Cardiac fibroblast (primary cell): ENCODE measurements around the gene UBAC1.

Experiments
- DNase-seq, 2 donors: peaks; one replicate each; pipeline versions ENCODE4 v3.0.0 to v3.0.0-alpha.2; 2010; ENCODE audit warnings: low read depth in 2 of 2
- H3K4me3 ChIP-seq, 2 donors: replicated peaks in 1 of 2; 1 replicate in 1 of 2; 2 replicates in 1 of 2; pipeline ENCODE4 v1.5.1; 2011; ENCODE audit warnings: low read depth in 2 of 2, low read length in 2 of 2, mild to moderate bottlenecking in 2 of 2, moderate library complexity in 1 of 2
- TF ChIP-seq, protein P1 (sequence below): IDR thresholded peaks from one replicate; pipeline ENCODE4 v1.5.1; 2011; ENCODE audit warnings: low read depth, mild to moderate bottlenecking, low read length, inconsistent platforms

The UBAC1 gene

DNA sequence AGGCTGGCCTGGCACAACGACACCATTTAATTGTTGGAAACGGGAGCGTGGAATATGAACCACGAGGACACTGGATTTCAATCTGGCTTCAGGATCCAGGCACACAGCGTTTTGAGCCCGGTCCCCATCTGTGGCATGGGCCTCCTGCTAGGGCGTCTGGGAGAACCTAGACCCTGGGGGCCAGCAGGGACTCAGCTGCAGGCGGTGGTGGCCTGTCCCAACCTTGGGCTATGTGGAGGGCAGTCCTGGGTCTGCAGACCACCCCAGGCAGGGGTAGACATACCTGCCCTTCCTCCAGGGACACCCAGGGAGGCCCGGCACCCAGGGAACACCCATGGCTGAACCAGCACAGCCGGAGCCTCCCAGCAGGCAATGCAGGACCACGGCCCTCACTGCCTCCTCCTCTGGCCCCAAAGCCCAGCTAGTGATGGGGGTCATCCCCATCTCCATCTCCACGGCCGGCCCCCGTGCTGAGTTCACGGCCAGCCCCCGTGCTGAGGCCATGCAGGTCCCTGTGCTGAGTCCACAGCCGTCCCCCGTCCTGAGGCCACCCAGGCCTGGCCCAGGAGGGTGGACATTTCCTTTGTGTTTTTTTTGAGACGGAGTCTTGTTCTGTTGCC, 18.5 kb upstream of the UBAC1 start:
- H3K4me3 ChIP-seq = no peak overlapping the region
- DNase-seq = no peak
- TF ChIP-seq, protein P1, sequence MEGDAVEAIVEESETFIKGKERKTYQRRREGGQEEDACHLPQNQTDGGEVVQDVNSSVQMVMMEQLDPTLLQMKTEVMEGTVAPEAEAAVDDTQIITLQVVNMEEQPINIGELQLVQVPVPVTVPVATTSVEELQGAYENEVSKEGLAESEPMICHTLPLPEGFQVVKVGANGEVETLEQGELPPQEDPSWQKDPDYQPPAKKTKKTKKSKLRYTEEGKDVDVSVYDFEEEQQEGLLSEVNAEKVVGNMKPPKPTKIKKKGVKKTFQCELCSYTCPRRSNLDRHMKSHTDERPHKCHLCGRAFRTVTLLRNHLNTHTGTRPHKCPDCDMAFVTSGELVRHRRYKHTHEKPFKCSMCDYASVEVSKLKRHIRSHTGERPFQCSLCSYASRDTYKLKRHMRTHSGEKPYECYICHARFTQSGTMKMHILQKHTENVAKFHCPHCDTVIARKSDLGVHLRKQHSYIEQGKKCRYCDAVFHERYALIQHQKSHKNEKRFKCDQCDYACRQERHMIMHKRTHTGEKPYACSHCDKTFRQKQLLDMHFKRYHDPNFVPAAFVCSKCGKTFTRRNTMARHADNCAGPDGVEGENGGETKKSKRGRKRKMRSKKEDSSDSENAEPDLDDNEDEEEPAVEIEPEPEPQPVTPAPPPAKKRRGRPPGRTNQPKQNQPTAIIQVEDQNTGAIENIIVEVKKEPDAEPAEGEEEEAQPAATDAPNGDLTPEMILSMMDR = no peak

DNA sequence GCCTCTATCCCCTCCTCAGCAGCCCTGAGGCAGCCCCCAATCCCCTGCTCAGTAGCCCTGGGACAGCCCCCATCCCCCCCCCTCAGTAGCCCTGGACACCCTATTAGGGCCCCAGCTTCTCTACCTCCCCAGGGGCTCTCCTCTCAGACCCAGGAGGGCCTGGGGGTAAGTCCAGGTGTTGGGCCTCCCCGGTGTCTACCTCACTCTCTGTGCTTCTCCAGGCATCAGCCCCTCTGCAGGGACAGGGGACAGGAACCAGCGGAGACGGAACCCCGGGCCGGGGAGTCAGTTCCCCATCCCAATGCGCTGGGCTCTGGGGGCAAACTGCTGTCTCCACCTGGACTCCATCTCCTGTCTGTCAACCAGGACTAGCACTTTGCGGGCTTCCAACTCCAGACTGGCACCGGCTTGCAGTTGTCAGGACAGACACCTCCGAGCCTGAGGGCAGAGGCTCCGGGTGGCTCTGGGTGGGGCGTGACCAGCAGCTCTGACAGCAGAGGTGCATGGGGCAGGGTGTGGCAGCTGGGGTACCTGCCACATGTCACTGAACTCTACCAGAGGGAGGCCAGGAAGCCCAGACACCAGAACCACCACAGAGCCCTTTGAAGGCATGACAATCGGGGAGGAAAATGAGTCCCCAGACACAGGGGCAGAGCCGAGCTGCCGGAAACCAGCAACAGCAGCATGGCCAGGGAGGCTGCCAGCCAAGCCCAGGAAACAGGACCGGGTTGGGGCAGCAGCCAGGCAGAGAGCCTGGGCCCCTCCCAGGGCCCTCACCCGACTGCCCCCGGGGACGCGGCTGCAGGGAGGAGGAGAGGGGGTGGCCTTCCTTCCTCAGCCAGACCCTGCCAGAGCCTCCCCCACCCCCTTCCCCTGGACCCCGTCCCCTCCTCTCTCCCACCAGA, 17.7 kb upstream of the UBAC1 start:
- TF ChIP-seq, protein P1 = no peak
- no peak for DNase-seq
- no peak overlapping the region for H3K4me3 ChIP-seq

DNA sequence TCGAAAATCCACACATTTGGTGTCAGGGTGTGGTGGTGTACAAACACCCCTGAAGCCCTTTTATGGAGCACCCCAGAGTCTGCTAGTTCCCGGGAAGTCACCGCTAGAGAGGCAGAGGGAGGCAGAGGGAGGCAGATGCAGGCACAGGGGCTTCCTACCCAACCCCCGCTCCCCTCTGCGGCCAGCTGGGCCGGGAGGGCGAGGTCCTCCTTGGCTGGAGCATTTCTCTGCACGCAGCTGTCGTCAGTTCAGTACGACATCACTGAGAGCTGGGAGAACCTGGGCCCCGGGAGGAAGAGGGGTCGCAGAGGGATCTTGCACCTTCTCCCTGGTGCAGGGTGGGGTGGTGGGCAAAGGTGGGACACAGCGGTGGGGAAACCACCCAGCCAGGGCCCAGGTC, 15.8 kb upstream of the UBAC1 start:
- DNase-seq = no peak
- no peak overlapping the region for H3K4me3 ChIP-seq
- TF ChIP-seq, protein P1 = no peak

DNA sequence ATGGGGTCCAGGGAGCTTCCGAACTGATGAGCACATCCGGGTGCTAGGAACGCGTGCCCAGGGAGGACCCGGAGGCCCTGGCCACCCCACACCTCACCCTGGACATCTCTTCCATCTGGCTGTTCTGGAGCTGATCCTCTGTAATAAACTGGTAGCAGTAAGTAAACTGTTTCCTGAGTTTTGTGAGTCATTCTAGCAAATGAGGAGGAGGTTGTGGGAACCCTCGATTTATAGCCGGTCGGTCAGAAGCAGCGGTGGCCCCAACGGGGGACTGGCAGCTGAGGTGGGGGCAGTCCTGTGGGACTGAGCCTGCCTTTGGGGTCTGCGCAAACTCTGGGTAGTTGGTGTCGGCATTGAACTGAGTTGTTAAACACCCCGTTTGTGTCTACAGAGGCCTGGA, 15.4 kb upstream of the UBAC1 start:
- no peak overlapping the region for H3K4me3 ChIP-seq
- TF ChIP-seq, protein P1 = no peak
- no peak for DNase-seq

DNA sequence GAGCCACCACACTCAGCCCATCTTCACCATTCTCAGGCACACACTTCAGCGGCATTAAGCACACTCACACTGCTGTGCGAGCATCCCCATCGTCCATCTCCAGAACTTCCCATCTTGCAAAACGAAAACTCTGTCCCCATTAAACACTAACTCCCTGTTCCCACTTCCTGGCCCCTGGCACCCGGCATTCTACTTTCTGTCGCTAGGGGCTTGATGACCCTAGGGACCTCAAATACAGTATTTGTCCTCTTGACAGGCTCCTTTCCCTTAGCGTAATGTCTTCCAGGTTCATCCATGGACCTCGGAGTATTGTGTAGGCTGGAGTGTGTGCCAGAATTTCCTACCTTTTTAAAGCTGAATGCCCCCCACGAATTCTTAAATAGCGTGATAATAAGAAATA, 14.7 kb upstream of the UBAC1 start:
- H3K4me3 ChIP-seq = no peak overlapping the region
- TF ChIP-seq, protein P1 = no peak
- no peak for DNase-seq

DNA sequence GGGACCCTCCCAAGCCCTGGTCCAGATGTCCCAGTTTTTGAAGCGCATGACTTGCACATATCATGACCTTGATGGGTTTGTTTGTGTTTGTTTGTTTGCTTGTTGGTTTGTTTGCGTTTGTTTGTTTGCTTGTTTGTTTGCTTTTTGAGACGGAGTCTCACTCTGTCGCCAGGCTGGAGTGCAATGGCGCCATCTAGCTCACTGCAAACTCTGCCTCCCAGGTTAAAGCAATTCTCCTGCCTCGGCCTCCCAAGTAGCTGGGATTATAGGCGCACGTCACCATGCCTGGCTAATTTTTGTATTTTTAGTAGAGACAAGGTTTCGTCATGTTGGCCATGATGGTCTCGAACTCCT, 13.0 kb upstream of the UBAC1 start:
- no peak overlapping the region for H3K4me3 ChIP-seq
- DNase-seq = no peak
- TF ChIP-seq, protein P1 = no peak
